ENCODE results near the gene MYLK4.

Gene MYLK4

GRCh38 chr6:2632976-2633584, 117.6 kb downstream of the MYLK4 start:
- DNase-seq, result no peak
- no peak for TF ChIP-seq GATA1 (IDR thresholded peaks at IDR 0.05; ENCODE audit: low read depth, low read length)
- no peak for TF ChIP-seq POLR2A (IDR thresholded peaks at IDR 0.05; ENCODE audit: low read length)

- no peak for DNase-seq
- no peak for TF ChIP-seq GATA1 (IDR thresholded peaks at IDR 0.05; ENCODE audit: low read depth, low read length)
- no peak for TF ChIP-seq POLR2A (IDR thresholded peaks at IDR 0.05; ENCODE audit: low read length)
These were observed 118.4 kb downstream of the MYLK4 start for GRCh38 chr6:2632368-2632767.

DNA sequence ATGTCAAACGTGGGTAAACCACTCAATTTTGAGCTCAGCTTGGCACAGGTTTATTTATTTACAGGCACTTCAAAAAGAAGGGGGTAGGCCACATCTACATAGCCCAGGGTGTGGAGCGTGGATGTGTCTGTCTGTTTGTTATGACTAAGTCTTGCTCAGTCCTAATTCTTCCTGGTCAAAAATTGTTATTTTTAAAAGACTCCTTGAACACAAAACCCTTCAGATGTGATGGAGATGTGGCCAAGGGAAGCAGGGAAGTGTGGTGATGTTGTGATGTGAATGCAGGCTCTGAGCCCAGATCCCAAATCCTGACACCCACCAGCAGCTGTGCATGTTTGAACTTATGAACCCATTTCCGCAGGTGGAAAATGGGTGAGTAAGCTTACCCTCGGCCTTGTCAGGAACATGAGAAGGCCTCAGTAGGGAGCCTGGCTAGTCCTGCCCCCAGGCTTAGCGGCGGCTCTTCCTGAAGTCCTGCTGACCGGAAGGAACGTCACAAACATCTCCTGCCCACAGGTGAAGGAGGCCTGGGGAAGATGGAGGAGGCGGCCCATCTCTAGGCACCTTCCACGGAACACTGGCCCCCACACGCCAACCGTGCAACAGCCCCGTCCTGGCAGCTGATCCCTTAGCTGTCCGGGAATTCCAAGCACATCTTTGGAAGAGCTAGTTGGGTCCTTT, 119.7 kb downstream of the MYLK4 start:
- no peak for TF ChIP-seq POLR2A (IDR thresholded peaks at IDR 0.05; ENCODE audit: low read length)
- TF ChIP-seq GATA1 (IDR thresholded peaks at IDR 0.05; ENCODE audit: low read depth, low read length), result no peak

DNA sequence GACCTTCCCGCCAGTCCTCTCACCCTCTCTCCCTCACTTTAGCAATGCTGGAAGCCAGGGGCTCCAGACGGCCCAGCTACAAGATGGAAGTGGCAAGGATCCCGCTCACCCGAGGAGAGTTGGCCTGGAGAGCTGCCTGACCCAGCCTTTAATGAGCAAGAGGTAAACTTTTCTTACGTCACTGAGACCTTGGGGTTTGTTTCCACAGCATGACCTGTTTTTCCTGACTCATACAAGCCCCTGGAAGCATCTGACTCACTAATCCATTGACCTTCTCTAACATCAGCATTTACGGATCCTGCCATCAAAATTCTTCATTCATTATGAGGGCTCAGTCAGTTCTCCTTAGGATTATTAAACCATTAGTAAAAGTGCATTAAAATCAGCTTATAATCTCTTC, 120.4 kb downstream of the MYLK4 start:
- no peak for DNase-seq
- TF ChIP-seq GATA1 (IDR thresholded peaks at IDR 0.05; ENCODE audit: low read depth, low read length) (no peak), POLR2A (IDR thresholded peaks at IDR 0.05; ENCODE audit: low read length) (no peak)

More for the DNA sequence above, 119.7 kb downstream of the MYLK4 start:
- no peak for DNase-seq

DNA sequence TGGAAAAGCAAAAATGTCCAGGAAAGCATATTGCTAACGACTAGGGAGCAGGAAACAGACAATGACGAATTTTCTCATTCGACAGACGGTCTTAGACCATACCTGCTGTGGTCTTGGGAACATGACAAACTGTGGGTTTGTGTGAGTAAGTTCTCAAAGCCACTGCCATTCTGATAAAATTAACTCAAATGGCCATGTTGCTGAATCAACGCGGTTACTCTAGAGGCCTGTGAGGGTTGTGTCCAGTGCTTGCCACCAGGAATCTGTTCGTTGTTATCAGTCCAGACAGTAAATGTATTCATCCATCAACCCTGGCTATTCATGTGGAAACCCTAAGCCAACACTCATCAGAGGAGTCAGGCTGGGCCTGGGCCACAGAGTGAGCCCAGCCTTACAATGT, 124.3 kb downstream of the MYLK4 start:
- TF ChIP-seq POLR2A (IDR thresholded peaks at IDR 0.05; ENCODE audit: low read length), result no peak
- TF ChIP-seq GATA1 (IDR thresholded peaks at IDR 0.05; ENCODE audit: low read depth, low read length), result no peak
- DNase-seq, result no peak

DNA sequence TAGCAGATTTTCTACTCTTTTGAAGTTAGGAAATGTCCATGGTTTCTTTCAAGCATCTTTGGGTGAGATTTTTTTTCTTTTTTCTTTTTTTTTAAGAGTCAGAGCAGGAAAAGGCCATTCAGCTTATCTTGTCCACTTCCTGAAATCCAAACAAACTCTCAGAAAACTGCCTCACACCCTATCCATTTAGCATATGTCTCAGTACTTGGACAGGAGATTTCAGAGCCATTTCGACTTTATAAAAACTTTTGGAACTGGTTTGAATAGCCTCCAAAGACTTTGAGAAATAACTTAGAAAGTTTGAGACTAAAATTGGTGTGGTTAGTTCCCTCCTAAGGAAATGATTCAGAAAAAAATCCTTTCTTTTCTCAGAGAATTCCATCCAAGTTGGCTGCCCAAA, 125.1 kb downstream of the MYLK4 start:
- DNase-seq, result no peak
- TF ChIP-seq GATA1 (IDR thresholded peaks at IDR 0.05; ENCODE audit: low read depth, low read length), result no peak
- no peak for TF ChIP-seq POLR2A (IDR thresholded peaks at IDR 0.05; ENCODE audit: low read length)

GRCh38 chr6:2624177-2624576, 126.5 kb downstream of the MYLK4 start:
- TF ChIP-seq GATA1 (IDR thresholded peaks at IDR 0.05; ENCODE audit: low read depth, low read length) (no peak), POLR2A (IDR thresholded peaks at IDR 0.05; ENCODE audit: low read length) (no peak)
- DNase-seq, result no peak

DNA sequence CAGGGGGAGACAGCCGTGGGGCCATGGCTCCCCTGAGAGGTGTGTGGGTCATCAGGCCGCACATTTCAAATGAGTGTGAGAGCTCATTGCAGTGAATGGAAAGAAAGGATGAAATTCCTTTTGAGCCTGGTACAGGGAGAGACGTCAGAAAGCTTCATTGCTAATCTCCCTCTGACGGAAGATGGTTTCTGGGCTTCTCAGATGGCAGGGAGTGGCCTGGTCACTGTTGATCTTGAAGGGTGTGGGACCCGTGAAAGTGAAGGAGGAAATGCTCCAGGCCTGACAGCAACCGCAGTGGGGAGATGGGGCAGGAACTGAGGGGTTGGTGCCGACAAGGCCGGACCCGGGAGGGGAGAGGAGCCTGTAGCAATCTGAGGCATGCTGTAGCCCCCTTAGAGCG, 127.4 kb downstream of the MYLK4 start:
- DNase-seq, result no peak
- TF ChIP-seq POLR2A (IDR thresholded peaks at IDR 0.05; ENCODE audit: low read length) (no peak), GATA1 (IDR thresholded peaks at IDR 0.05; ENCODE audit: low read depth, low read length) (no peak)

GRCh38 chr6:2622671-2623070, 128.1 kb downstream of the MYLK4 start:
- TF ChIP-seq GATA1 (IDR thresholded peaks at IDR 0.05; ENCODE audit: low read depth, low read length), result no peak
- no peak for TF ChIP-seq POLR2A (IDR thresholded peaks at IDR 0.05; ENCODE audit: low read length)
- DNase-seq, result no peak

DNA sequence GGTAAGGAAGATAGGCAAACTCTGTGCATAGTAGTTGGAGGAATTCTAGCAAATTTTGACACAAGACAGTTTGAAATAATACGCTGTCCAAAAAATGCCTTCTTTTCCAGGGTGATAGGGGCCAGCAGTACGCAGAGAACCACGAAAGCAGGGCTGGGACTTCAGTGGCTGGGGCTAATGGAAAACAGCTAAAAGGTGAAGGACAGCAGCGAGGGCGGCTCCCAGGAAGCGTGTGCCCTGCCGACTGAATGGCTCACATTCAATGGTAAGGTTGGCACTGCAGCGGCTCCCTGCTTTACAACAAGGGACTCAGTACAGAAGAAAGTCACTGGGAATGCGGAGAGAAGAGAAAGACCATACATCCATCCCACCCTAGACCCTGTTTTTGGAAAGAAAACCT, 131.1 kb downstream of the MYLK4 start:
- no peak for DNase-seq
- TF ChIP-seq POLR2A (IDR thresholded peaks at IDR 0.05; ENCODE audit: low read length), result no peak
- TF ChIP-seq GATA1 (IDR thresholded peaks at IDR 0.05; ENCODE audit: low read depth, low read length), result no peak

DNA sequence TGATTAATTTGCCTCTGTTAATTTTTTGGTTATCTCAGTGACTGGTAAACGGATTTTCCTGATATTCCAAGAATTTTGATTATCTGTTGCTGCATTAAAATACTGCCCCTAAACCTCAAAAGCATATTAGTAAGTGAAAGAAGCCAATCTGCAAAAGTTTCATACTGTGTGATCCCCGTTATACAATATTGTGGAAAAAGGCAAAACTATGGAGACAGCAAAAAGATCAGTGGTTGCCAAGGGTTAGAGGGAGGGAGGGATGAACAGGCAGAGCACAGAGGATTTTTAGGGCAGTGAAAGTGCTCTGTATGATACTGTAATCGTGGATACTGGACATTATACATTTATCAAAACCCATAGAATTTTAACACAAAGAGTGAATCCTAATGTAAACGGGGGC, 133.0 kb downstream of the MYLK4 start:
- DNase-seq, result no peak
- no peak for TF ChIP-seq POLR2A (IDR thresholded peaks at IDR 0.05; ENCODE audit: low read length)
- no peak for TF ChIP-seq GATA1 (IDR thresholded peaks at IDR 0.05; ENCODE audit: low read depth, low read length)

- TF ChIP-seq GATA1 (IDR thresholded peaks at IDR 0.05; ENCODE audit: low read depth, low read length) (no peak), POLR2A (IDR thresholded peaks at IDR 0.05; ENCODE audit: low read length) (no peak)
- no peak for DNase-seq
These were observed 133.9 kb downstream of the MYLK4 start for GRCh38 chr6:2616811-2617210.

GRCh38 chr6:2615251-2615650, 135.5 kb downstream of the MYLK4 start:
- DNase-seq, result no peak
- TF ChIP-seq GATA1 (IDR thresholded peaks at IDR 0.05; ENCODE audit: low read depth, low read length) (no peak), POLR2A (IDR thresholded peaks at IDR 0.05; ENCODE audit: low read length) (no peak)

GRCh38 chr6:2614846-2615245, 135.9 kb downstream of the MYLK4 start:
- no peak for DNase-seq
- no peak for TF ChIP-seq POLR2A (IDR thresholded peaks at IDR 0.05; ENCODE audit: low read length)
- TF ChIP-seq GATA1 (IDR thresholded peaks at IDR 0.05; ENCODE audit: low read depth, low read length), result no peak

- TF ChIP-seq POLR2A (IDR thresholded peaks at IDR 0.05; ENCODE audit: low read length) (no peak), GATA1 (IDR thresholded peaks at IDR 0.05; ENCODE audit: low read depth, low read length) (no peak)
- DNase-seq, result no peak
These were observed 136.6 kb downstream of the MYLK4 start for GRCh38 chr6:2614155-2614554.
